Left cardiac atrium (tissue), 4 donors: ENCODE measurements around the gene CYP27B1. TPM values are rescaled to one million over a fixed set of nuclear protein-coding genes. Genes with fewer than 3 reads are reported as not detected.
A peak's percentile ranks its signal among the peaks of the same experiment; 100 is the strongest.

Source experiments
- ATAC-seq, 2 donors: fragments of 200-7000 bp; cut with Tn5 transposase; one replicate each; pipeline ENCODE4 v1.9.1; 2020; ENCODE audit warnings: mild to moderate bottlenecking in 2 of 2, moderate library complexity in 2 of 2
- DNase-seq: peaks from one replicate; pipeline ENCODE4 v3.0.0-alpha.2; 2020
- intact Hi-C, 2 donors: fragments of 100-400 bp; cut with DNase I; formaldehyde crosslinking; loops; one replicate each; pipeline versions ENCODE4 v1.14.1 to v1.15.1; 2022 to 2023
- long read RNA-seq: library from polyadenylated mRNA; unstranded; transcript quantifications from one replicate; pipeline ENCODE4 v2.0.0, GENCODE V29; 2021
- total RNA-seq, 2 donors: library from RNA; stranded (reverse); fragmentation: NEBNext Ultra II Directional; extraction: Animal tissue kit (Norgen Biotek cat#: 25700); gene quantifications; one replicate each; pipeline ENCODE4 v1.2.1, GENCODE V29; 2021
- donor health status: DM: no; HTN: yes; CAD: no.
- donor health status: DM: no; HTN: yes; CAD: no; lungs with severe emphysema.
- donor health status: DM: yes; HTN: yes; CAD: no.
- donor health status: Dilated cardiomyopathy.

The CYP27B1 gene
- 1 to 10 TPM in 1 of 2 donors, under 1 TPM in 1; 0.44 to 1.5 TPM for total RNA-seq
- long read RNA-seq: 0 reads

GRCh38 chr12:57766464-57767304 is at the start of gene CYP27B1:
Gene CYP27B1, minus strand, starts transcription at chr12:57767078. Its CDS starts 37 bp downstream, at chr12:57767041.
- ATAC-seq: peak; percentile 19 to 24
- peak; percentile 49 for DNase-seq
- intact Hi-C loops: no loop called here

GRCh38 chr12:57816001-57816854 is 49.4 kb upstream of the CYP27B1 start:
- intact Hi-C loops: no loop called here
- peak in 1 of 2 donors; percentile 2 for ATAC-seq
- DNase-seq: no peak

- no peak for ATAC-seq
- intact Hi-C loops: no loop called here
- no peak for DNase-seq
Observed at GRCh38 chr12:57815177-57816000, 48.5 kb upstream of the CYP27B1 start.

- peak; percentile 58 for DNase-seq
- intact Hi-C loops: no loop called here
- peak; percentile 48 to 57 for ATAC-seq
Observed at GRCh38 chr12:57813971-57814772, 47.3 kb upstream of the CYP27B1 start.

- no peak for DNase-seq
- intact Hi-C loops: no loop called here
- peak in 1 of 2 donors; percentile 4 for ATAC-seq
Observed at GRCh38 chr12:57813111-57813970, 46.5 kb upstream of the CYP27B1 start.

- intact Hi-C loops: no loop called here
- ATAC-seq (no peak), DNase-seq (no peak)
Observed at GRCh38 chr12:57811028-57811755, 44.3 kb upstream of the CYP27B1 start.

- DNase-seq: no peak
- peak in 1 of 2 donors; percentile 33 for ATAC-seq
- intact Hi-C loops: no loop called here
Observed at GRCh38 chr12:57810450-57810849, 43.6 kb upstream of the CYP27B1 start.

- ATAC-seq: no peak
- intact Hi-C loops: no loop called here
- DNase-seq: no peak
Observed at GRCh38 chr12:57809425-57809824, 42.5 kb upstream of the CYP27B1 start.

GRCh38 chr12:57808351-57808750 is 41.5 kb upstream of the CYP27B1 start:
- DNase-seq (no peak), ATAC-seq (no peak)
- intact Hi-C loops: no loop called here

- intact Hi-C loops: no loop called here
- DNase-seq: no peak
- ATAC-seq: no peak
Observed at GRCh38 chr12:57807285-57807684, 40.4 kb upstream of the CYP27B1 start.

- DNase-seq (no peak), ATAC-seq (no peak)
- intact Hi-C loops: no loop called here
Observed at GRCh38 chr12:57806677-57807076, 39.8 kb upstream of the CYP27B1 start.

GRCh38 chr12:57803319-57803893 is 36.5 kb upstream of the CYP27B1 start:
- ATAC-seq (peak; percentile 83 to 84), DNase-seq (peak; percentile 45)
- intact Hi-C loops: no loop called here

GRCh38 chr12:57802607-57803006 is 35.7 kb upstream of the CYP27B1 start:
- DNase-seq (no peak), ATAC-seq (no peak)
- intact Hi-C loops: no loop called here

GRCh38 chr12:57800965-57801364 is 34.1 kb upstream of the CYP27B1 start:
- DNase-seq (no peak), ATAC-seq (no peak)
- intact Hi-C loops: no loop called here

GRCh38 chr12:57797933-57798332 is 31.1 kb upstream of the CYP27B1 start:
- intact Hi-C loops: no loop called here
- no peak for ATAC-seq
- no peak for DNase-seq

GRCh38 chr12:57796996-57797395 is 30.1 kb upstream of the CYP27B1 start:
- DNase-seq: no peak
- intact Hi-C loops: no loop called here
- ATAC-seq: no peak

- ATAC-seq: no peak
- intact Hi-C loops: no loop called here
- DNase-seq: no peak
Observed at GRCh38 chr12:57795354-57795753, 28.5 kb upstream of the CYP27B1 start.
